H9 (cell line): ENCODE data around the gene GDPGP1. TPM values are rescaled to one million over a fixed set of nuclear protein-coding genes. Genes with fewer than 3 reads are reported as not detected.

Source experiments
- DNase-seq: peaks from one replicate; pipeline ENCODE4 v3.0.0-alpha.2; 2017
- H2AFZ ChIP-seq: one replicate; pipeline ENCODE4 v1.6.1; 2013; ENCODE audit warnings: mild to moderate bottlenecking, low read length, control low read depth, moderate library complexity
- H2AK5ac ChIP-seq: 2 replicates; pipeline ENCODE4 v1.6.1; 2013; ENCODE audit warnings: low read length, control low read depth, mixed read lengths; ENCODE audit not compliant: insufficient read length
- H2BK120ac ChIP-seq: one replicate; pipeline ENCODE4 v1.6.1; 2013; ENCODE audit warnings: low read depth, mild to moderate bottlenecking, low read length, control low read depth, inconsistent platforms; ENCODE audit not compliant: poor library complexity, severe bottlenecking
- H2BK12ac ChIP-seq: 2 replicates; pipeline ENCODE4 v1.6.1; 2013; ENCODE audit warnings: low read length, control low read depth, mixed read lengths, low read depth; ENCODE audit not compliant: insufficient read length
- H2BK15ac ChIP-seq: 2 replicates; pipeline ENCODE4 v1.6.1; 2013; ENCODE audit warnings: low read depth, low read length, control low read depth
- H2BK20ac ChIP-seq: one replicate; pipeline ENCODE4 v1.6.1; 2013; ENCODE audit warnings: low read depth, mild to moderate bottlenecking, low read length, control low read depth, inconsistent platforms; ENCODE audit not compliant: poor library complexity, severe bottlenecking
- H2BK5ac ChIP-seq: 2 replicates; pipeline ENCODE4 v1.6.1; 2013; ENCODE audit warnings: low read length, control low read depth, mixed read lengths; ENCODE audit not compliant: insufficient read length
- H3K14ac ChIP-seq: 2 replicates; pipeline ENCODE4 v1.6.1; 2013; ENCODE audit warnings: low read length, control low read depth; ENCODE audit not compliant: insufficient read depth
- H3K18ac ChIP-seq: 2 replicates; pipeline ENCODE4 v1.6.1; 2013; ENCODE audit warnings: low read depth, mild to moderate bottlenecking, mixed read lengths, low read length, control low read depth; ENCODE audit not compliant: insufficient read length
- H3K23ac ChIP-seq: 2 replicates; pipeline ENCODE4 v1.6.1; 2013; ENCODE audit warnings: low read length, control low read depth, mixed read lengths, low read depth; ENCODE audit not compliant: insufficient read length
- H3K23me2 ChIP-seq: 2 replicates; pipeline ENCODE4 v1.6.1; 2013; ENCODE audit warnings: low read depth, mild to moderate bottlenecking, mixed read lengths, low read length, control low read depth; ENCODE audit not compliant: insufficient read length, poor library complexity, severe bottlenecking
- H3K27ac ChIP-seq: 2 replicates; pipeline ENCODE4 v1.5.1; 2013; ENCODE audit warnings: low read length, control low read depth, mixed read lengths, low read depth; ENCODE audit not compliant: insufficient read length
- H3K27me3 ChIP-seq: 2 replicates; pipeline ENCODE4 v1.6.1; 2013; ENCODE audit warnings: low read length, control low read depth, inconsistent platforms; ENCODE audit not compliant: insufficient read depth
- H3K4ac ChIP-seq: 2 replicates; pipeline ENCODE4 v1.6.1; 2013; ENCODE audit warnings: low read depth, mild to moderate bottlenecking, control low read depth, inconsistent platforms, low read length, moderate library complexity
- H3K4me1 ChIP-seq: 2 replicates; pipeline ENCODE4 v1.6.1; 2013; ENCODE audit warnings: low read length, control low read depth, inconsistent platforms; ENCODE audit not compliant: insufficient read depth
- H3K4me2 ChIP-seq: 2 replicates; pipeline ENCODE4 v1.6.1; 2013; ENCODE audit warnings: low read length, control low read depth, mixed read lengths; ENCODE audit not compliant: insufficient read length, insufficient read depth
- H3K56ac ChIP-seq: 2 replicates; pipeline ENCODE4 v1.6.1; 2013; ENCODE audit warnings: low read depth, mild to moderate bottlenecking, mixed read lengths, low read length, control low read depth; ENCODE audit not compliant: insufficient read length
- H3K79me1 ChIP-seq: 2 replicates; pipeline ENCODE4 v1.6.1; 2013; ENCODE audit warnings: low read depth, mild to moderate bottlenecking, moderate library complexity, low read length, control low read depth, inconsistent platforms; ENCODE audit not compliant: insufficient read depth, poor library complexity, severe bottlenecking
- H3K79me2 ChIP-seq: 2 replicates; pipeline ENCODE4 v1.6.1; 2013; ENCODE audit warnings: low read length, control low read depth, inconsistent platforms; ENCODE audit not compliant: insufficient read depth
- H3K9ac ChIP-seq: 2 replicates; pipeline ENCODE4 v1.6.1; 2013; ENCODE audit warnings: low read length, control low read depth, mixed read lengths; ENCODE audit not compliant: insufficient read length; ENCODE audit errors: extremely low read depth
- H3K9me3 ChIP-seq: one replicate; pipeline ENCODE4 v1.6.1; 2013; ENCODE audit warnings: low read depth, low read length, inconsistent platforms; ENCODE audit not compliant: control insufficient read depth
- H3T11ph ChIP-seq: one replicate; pipeline ENCODE4 v1.6.1; 2013; ENCODE audit warnings: mild to moderate bottlenecking, low read length, control low read depth, inconsistent platforms
- H4K20me1 ChIP-seq: one replicate; pipeline ENCODE4 v1.6.1; 2013; ENCODE audit not compliant: control insufficient read depth, insufficient read length, insufficient read depth
- H4K5ac ChIP-seq: 2 replicates; pipeline ENCODE4 v1.6.1; 2013; ENCODE audit warnings: low read depth, mild to moderate bottlenecking, mixed read lengths, low read length, control low read depth; ENCODE audit not compliant: insufficient read length
- H4K8ac ChIP-seq: replicated peaks from 2 replicates; pipeline ENCODE4 v1.6.1; 2013; ENCODE audit warnings: low read length, control low read depth, mixed read lengths, low read depth; ENCODE audit not compliant: insufficient read length
- H4K91ac ChIP-seq: 2 replicates; pipeline ENCODE4 v1.6.1; 2013; ENCODE audit warnings: low read depth, mild to moderate bottlenecking, moderate library complexity, mixed read lengths, low read length, control low read depth; ENCODE audit not compliant: insufficient read length
- H3K27ac Mint-ChIP-seq, 3 experiments: 2 replicates in 2 of 3; 3 replicates in 1 of 3; pipeline ENCODE4 v1.8.0; 2020 to 2021; ENCODE audit warnings: mixed read lengths in 3 of 3, mild to moderate bottlenecking in 1 of 3, moderate library complexity in 1 of 3
- H3K27me3 Mint-ChIP-seq: 2 replicates; pipeline ENCODE4 v1.8.0; 2021; ENCODE audit warnings: low read depth, mild to moderate bottlenecking, moderate library complexity, mixed read lengths
- H3K36me3 Mint-ChIP-seq, 3 experiments: 2 replicates in 2 of 3; 3 replicates in 1 of 3; pipeline ENCODE4 v1.8.0; 2020 to 2021; ENCODE audit warnings: low read depth in 3 of 3, mixed read lengths in 3 of 3; ENCODE audit not compliant: insufficient read depth in 1 of 3
- H3K4me1 Mint-ChIP-seq, 2 experiments: 2 replicates each; pipeline ENCODE4 v1.8.0; 2020; ENCODE audit warnings: mixed read lengths in 2 of 2
- H3K4me3 Mint-ChIP-seq, 2 experiments: 2 replicates in 1 of 2; 3 replicates in 1 of 2; pipeline ENCODE4 v1.8.0; 2020 to 2021; ENCODE audit warnings: mild to moderate bottlenecking in 2 of 2, mixed read lengths in 2 of 2, moderate library complexity in 1 of 2
- H3K9me3 Mint-ChIP-seq, 2 experiments: 2 replicates in 1 of 2; 3 replicates in 1 of 2; pipeline ENCODE4 v1.8.0; 2020; ENCODE audit warnings: mild to moderate bottlenecking in 2 of 2, mixed read lengths in 2 of 2, moderate library complexity in 1 of 2
- WGBS: extraction: QIAGEN DNeasy Blood & Tissue Kit; methylation state at CpG from one replicate; pipeline ENCODE4 v1.1.7; 2013; ENCODE audit warnings: missing lambda C conversion rate, low lambda C conversion rate, mixed read lengths; ENCODE audit not compliant: insufficient read length; ENCODE audit errors: extremely low coverage; 5-methylcytosine and 5-hydroxymethylcytosine counted together
- total RNA-seq: library from RNA; stranded (reverse); gene quantifications from 2 replicates; pipeline ENCODE4 v1.2.1, GENCODE V29; 2021
- TF ChIP-seq, protein P1 (sequence below): fragments of 200-600 bp; sonication (generic); conservative IDR thresholded peaks from 3 replicates; pipeline ENCODE4 v1.8.0; 2021; ENCODE audit warnings: antibody characterized with exemption, mild to moderate bottlenecking

Gene GDPGP1
- total RNA-seq, 1 experiment from 2014 or later, result 6.7 TPM

GRCh38 chr15:90194655-90195054 lies 39.4 kb upstream of the GDPGP1 start:
- Histone ChIP-seq H3K4me1 (no peaks in the 10 kb centered on the region), H3K79me1 (no peaks in the 10 kb centered on the region), H3K23me2 (no peaks in the 10 kb centered on the region), H3T11ph (no peak overlapping the region), H3K79me2 (no peaks in the 10 kb centered on the region), H4K20me1 (no peaks in the 10 kb centered on the region), H4K5ac (no peak overlapping the region), H2BK12ac (no peak overlapping the region), H3K14ac (no peak overlapping the region), H2BK15ac (no peak overlapping the region), H3K4me2 (no peak overlapping the region), H2BK120ac (no peak overlapping the region), H3K9me3 (no peaks in the 10 kb centered on the region), H3K9ac (no peak overlapping the region), H4K8ac (no peak overlapping the region), H3K27me3 (no peaks in the 10 kb centered on the region), H2AFZ (no peak overlapping the region), H3K27ac (no peak overlapping the region), H4K91ac (no peak overlapping the region), H3K23ac (no peak overlapping the region), H3K4ac (no peak overlapping the region), H2BK20ac (no peak overlapping the region), H2BK5ac (no peak overlapping the region), H3K18ac (no peak overlapping the region), H2AK5ac (no peak overlapping the region), H3K56ac (no peak overlapping the region)
- H3K9me3 Mint-ChIP-seq, result no peaks in the 10 kb centered on the region; a peak in 1 of 5 replicates
- no peaks in the 10 kb centered on the region; a peak in 2 of 7 replicates for H3K36me3 Mint-ChIP-seq
- no peak overlapping the region for H3K27ac Mint-ChIP-seq
- peaks cover 2 to 10% of the 10 kb centered on the region in 2 experiments for H3K4me1 Mint-ChIP-seq
- no peaks in the 10 kb centered on the region for H3K27me3 Mint-ChIP-seq
- TF ChIP-seq, protein P1, sequence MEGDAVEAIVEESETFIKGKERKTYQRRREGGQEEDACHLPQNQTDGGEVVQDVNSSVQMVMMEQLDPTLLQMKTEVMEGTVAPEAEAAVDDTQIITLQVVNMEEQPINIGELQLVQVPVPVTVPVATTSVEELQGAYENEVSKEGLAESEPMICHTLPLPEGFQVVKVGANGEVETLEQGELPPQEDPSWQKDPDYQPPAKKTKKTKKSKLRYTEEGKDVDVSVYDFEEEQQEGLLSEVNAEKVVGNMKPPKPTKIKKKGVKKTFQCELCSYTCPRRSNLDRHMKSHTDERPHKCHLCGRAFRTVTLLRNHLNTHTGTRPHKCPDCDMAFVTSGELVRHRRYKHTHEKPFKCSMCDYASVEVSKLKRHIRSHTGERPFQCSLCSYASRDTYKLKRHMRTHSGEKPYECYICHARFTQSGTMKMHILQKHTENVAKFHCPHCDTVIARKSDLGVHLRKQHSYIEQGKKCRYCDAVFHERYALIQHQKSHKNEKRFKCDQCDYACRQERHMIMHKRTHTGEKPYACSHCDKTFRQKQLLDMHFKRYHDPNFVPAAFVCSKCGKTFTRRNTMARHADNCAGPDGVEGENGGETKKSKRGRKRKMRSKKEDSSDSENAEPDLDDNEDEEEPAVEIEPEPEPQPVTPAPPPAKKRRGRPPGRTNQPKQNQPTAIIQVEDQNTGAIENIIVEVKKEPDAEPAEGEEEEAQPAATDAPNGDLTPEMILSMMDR, result no peak
- WGBS, result no CpG with 5 or more reads among the region's 2 CpGs
- H3K4me3 Mint-ChIP-seq, result no peak overlapping the region
- no peak for DNase-seq
